ENCODE measurements around the gene LGR6. TPM values are rescaled to one million over a fixed set of nuclear protein-coding genes. Genes with fewer than 3 reads are reported as not detected.
"Not testable (repeated sequence)": the region's sequence is repeated elsewhere in the genome, so short reads cannot be mapped to it uniquely, and the experiment has no call there.

Gene LGR6
- polyA plus RNA-seq, 1 donor from 2014 or later = not detected

- not testable (repeated sequence) for H3K9ac ChIP-seq (ENCODE audit: low read length); H3K27ac ChIP-seq (ENCODE audit: low read length); H3K79me2 ChIP-seq (replicated peaks; ENCODE audit: insufficient read depth, low read length); H3K9me2 ChIP-seq (ENCODE audit: insufficient read depth, low read length); H3K4me3 ChIP-seq (ENCODE audit: low read length); H3K9me3 ChIP-seq (ENCODE audit: low read length); H3K36me3 ChIP-seq (ENCODE audit: insufficient read depth, low read length); H3K4me2 ChIP-seq (ENCODE audit: low read length); H3K27me3 ChIP-seq (ENCODE audit: insufficient read depth, low read depth, low read length); H4K20me1 ChIP-seq (ENCODE audit: insufficient read depth); H3F3A ChIP-seq (ENCODE audit: insufficient read depth, low read length, poor library complexity, severe bottlenecking); H2AFZ ChIP-seq (ENCODE audit: low read depth, low read length)
Measured at GRCh38 chr1:202180751-202181139, 12.9 kb upstream of the LGR6 start.

GRCh38 chr1:202181586-202181985 lies 12.0 kb upstream of the LGR6 start:
- no peak overlapping the region for H3K27ac ChIP-seq (ENCODE audit: low read length)
- no peak overlapping the region for H2AFZ ChIP-seq (ENCODE audit: low read depth, low read length)
- H3K79me2 ChIP-seq (replicated peaks; ENCODE audit: insufficient read depth, low read length) = no peaks in the 10 kb centered on the region
- H3F3A ChIP-seq (ENCODE audit: insufficient read depth, low read length, poor library complexity, severe bottlenecking) = no peaks in the 10 kb centered on the region
- no peak for TF ChIP-seq SMC3 (conservative IDR thresholded peaks at IDR 0.05; ENCODE audit: poor library complexity)
- no peak for TF ChIP-seq POLR2AphosphoS5 (IDR thresholded peaks at IDR 0.05)
- no peak for TF ChIP-seq CTCF (IDR thresholded peaks at IDR 0.05; ENCODE audit: poor library complexity, severe bottlenecking)
- TF ChIP-seq EZH2 (IDR thresholded peaks at IDR 0.05; ENCODE audit: borderline replicate concordance, insufficient read depth, low read length, poor library complexity, severe bottlenecking) = no peak
- no peak for TF ChIP-seq EP300 (conservative IDR thresholded peaks at IDR 0.05; ENCODE audit: poor library complexity, severe bottlenecking)
- H3K27me3 ChIP-seq (ENCODE audit: insufficient read depth, low read depth, low read length) = no peaks in the 10 kb centered on the region
- no peaks in the 10 kb centered on the region for H4K20me1 ChIP-seq (ENCODE audit: insufficient read depth)
- no peak overlapping the region for H3K4me3 ChIP-seq (ENCODE audit: low read length)
- H3K9ac ChIP-seq (ENCODE audit: low read length) = no peak overlapping the region
- H3K4me2 ChIP-seq (ENCODE audit: low read length) = no peak overlapping the region
- H3K36me3 ChIP-seq (ENCODE audit: insufficient read depth, low read length) = no peaks in the 10 kb centered on the region
- H3K9me2 ChIP-seq (ENCODE audit: insufficient read depth, low read length) = no peaks in the 10 kb centered on the region
- H3K9me3 ChIP-seq (ENCODE audit: low read length) = no peaks in the 10 kb centered on the region

- H3K9ac ChIP-seq (ENCODE audit: low read length) = no peak overlapping the region
- no peaks in the 10 kb centered on the region for H4K20me1 ChIP-seq (ENCODE audit: insufficient read depth)
- no peak overlapping the region for H3K4me2 ChIP-seq (ENCODE audit: low read length)
- H3K27me3 ChIP-seq (ENCODE audit: insufficient read depth, low read depth, low read length) = no peaks in the 10 kb centered on the region
- TF ChIP-seq EP300 (conservative IDR thresholded peaks at IDR 0.05; ENCODE audit: poor library complexity, severe bottlenecking) (no peak), REST (IDR thresholded peaks at IDR 0.05; ENCODE audit: borderline replicate concordance) (no peak), TAF1 (IDR thresholded peaks at IDR 0.05; ENCODE audit: low read depth) (no peak), SMC3 (conservative IDR thresholded peaks at IDR 0.05; ENCODE audit: poor library complexity) (no peak), RAD21 (conservative IDR thresholded peaks at IDR 0.05) (no peak), CTCF (IDR thresholded peaks at IDR 0.05; ENCODE audit: poor library complexity, severe bottlenecking) (no peak), MXI1 (conservative IDR thresholded peaks at IDR 0.05; ENCODE audit: poor library complexity, severe bottlenecking) (no peak), POLR2AphosphoS5 (IDR thresholded peaks at IDR 0.05) (no peak), EZH2 (IDR thresholded peaks at IDR 0.05; ENCODE audit: borderline replicate concordance, insufficient read depth, low read length, poor library complexity, severe bottlenecking) (no peak)
- H3K36me3 ChIP-seq (ENCODE audit: insufficient read depth, low read length) = no peaks in the 10 kb centered on the region
- H3K9me2 ChIP-seq (ENCODE audit: insufficient read depth, low read length) = no peaks in the 10 kb centered on the region
- H3K79me2 ChIP-seq (replicated peaks; ENCODE audit: insufficient read depth, low read length) = no peaks in the 10 kb centered on the region
- no peaks in the 10 kb centered on the region for H3F3A ChIP-seq (ENCODE audit: insufficient read depth, low read length, poor library complexity, severe bottlenecking)
- no peak overlapping the region for H3K4me3 ChIP-seq (ENCODE audit: low read length)
- no peak overlapping the region for H2AFZ ChIP-seq (ENCODE audit: low read depth, low read length)
- H3K27ac ChIP-seq (ENCODE audit: low read length) = no peak overlapping the region
- no peaks in the 10 kb centered on the region for H3K9me3 ChIP-seq (ENCODE audit: low read length)
Measured at GRCh38 chr1:202182040-202182877, 11.3 kb upstream of the LGR6 start.
